HepG2 (cell line): ENCODE data around the gene SNRPD1. TPM values are rescaled to one million over a fixed set of nuclear protein-coding genes. Genes with fewer than 3 reads are reported as not detected.

Source experiments
- ATAC-seq: fragments of 200-7000 bp; cut with Tn5 transposase; 3 replicates; pipeline ENCODE4 v1.9.1; 2020; ENCODE audit warnings: mild to moderate bottlenecking, moderate library complexity
- BruUV-seq: library from RNA; stranded (reverse); fragments of 400-500 nt; replicated peaks from 2 replicates; lab custom pipeline; 2021; lab: Mats Ljungman, UMichigan
- CTCF ChIA-PET: fragments of 300-600 bp; formaldehyde crosslinking; extraction: SDS; loops from one replicate; lab custom pipeline; 2021; ENCODE audit warnings: low total read pairs, inconsistent platforms, low intra/inter-chr PET ratio; lab: Yijun Ruan, JAX
- POLR2A ChIA-PET: fragments of 350-600 bp; sonication (Branson Sonifier 250); formaldehyde crosslinking; loops from one replicate; lab custom pipeline; 2020; ENCODE audit warnings: antibody characterized with exemption, inconsistent platforms; lab: Yijun Ruan, JAX
- DNase-seq: peaks from one replicate; pipeline ENCODE4 v3.0.0-alpha.2; 2015; ENCODE audit warnings: low spot score
- FAIRE-seq: peaks from 3 replicates; lab custom pipeline; 2011; peaks lifted over from hg19 to GRCh38; lab: Jason Lieb, UNC
- H2AFZ ChIP-seq: one replicate; pipeline ENCODE4 v1.6.1; 2011; ENCODE audit warnings: low read length, inconsistent platforms
- H3K27ac ChIP-seq: fragments of 300-600 bp; 3 replicates; pipeline ENCODE4 v1.8.0; 2011; ENCODE audit warnings: mixed run types, mild to moderate bottlenecking, mixed read lengths, low read length, inconsistent platforms; ENCODE audit not compliant: insufficient read depth; ENCODE audit errors: extremely low read length
- H3K27me3 ChIP-seq, 2 experiments: fragments of 200-600 bp in 1 of 2; 2 replicates in 1 of 2; 3 replicates in 1 of 2; pipeline versions ENCODE4 v1.6.0 to v1.8.0; 2011; ENCODE audit warnings: low read length in 2 of 2, mild to moderate bottlenecking in 2 of 2, moderate library complexity in 2 of 2, inconsistent platforms in 1 of 2; ENCODE audit not compliant: insufficient read depth in 2 of 2, control insufficient read depth in 1 of 2
- H3K36me3 ChIP-seq, 2 experiments: fragments of 200-600 bp in 1 of 2; replicated peaks in 1 of 2; 2 replicates in 1 of 2; 3 replicates in 1 of 2; pipeline versions ENCODE4 v1.5.1 to v1.8.0; 2011; ENCODE audit warnings: low read length in 2 of 2, inconsistent platforms in 1 of 2; ENCODE audit not compliant: insufficient read depth in 2 of 2, control insufficient read depth in 1 of 2
- H3K4me1 ChIP-seq: 2 replicates; pipeline ENCODE4 v1.5.1; 2012; ENCODE audit warnings: low read length, inconsistent platforms; ENCODE audit not compliant: insufficient read depth
- H3K4me2 ChIP-seq: 2 replicates; pipeline ENCODE4 v1.6.0; 2011; ENCODE audit warnings: low read depth, low read length, inconsistent platforms
- H3K4me3 ChIP-seq, 3 experiments: fragments of 200-600 bp in 1 of 3; sonication (generic), shearing (Covaris generic) in 1 of 3; replicated peaks in 1 of 3; 2 replicates each; pipeline ENCODE4 v1.5.1; 2011 to 2016; ENCODE audit warnings: low read length in 3 of 3, inconsistent platforms in 2 of 3, low read depth in 2 of 3, mild to moderate bottlenecking in 2 of 3, control low read depth in 1 of 3, mixed read lengths in 1 of 3; ENCODE audit not compliant: insufficient read depth in 1 of 3
- H3K79me2 ChIP-seq: one replicate; pipeline ENCODE4 v1.6.1; 2011; ENCODE audit warnings: low read length, inconsistent platforms; ENCODE audit not compliant: insufficient read depth
- H3K9ac ChIP-seq: 2 replicates; pipeline ENCODE4 v1.6.0; 2011; ENCODE audit warnings: mild to moderate bottlenecking, low read depth, low read length, inconsistent platforms; ENCODE audit not compliant: insufficient read depth
- H3K9me3 ChIP-seq: 2 replicates; pipeline ENCODE4 v1.5.1; 2012; ENCODE audit warnings: mild to moderate bottlenecking, low read length
- H4K20me1 ChIP-seq: 2 replicates; pipeline ENCODE4 v1.6.0; 2011; ENCODE audit warnings: inconsistent platforms, mild to moderate bottlenecking, low read length, moderate library complexity; ENCODE audit not compliant: insufficient read depth
- FOXC1 ChIP-seq: sonication (generic); formaldehyde crosslinking; IDR thresholded peaks from 2 replicates; pipeline ENCODE4 v1.8.0; 2022; ENCODE audit warnings: mild to moderate bottlenecking, missing genetic modification reagents, borderline replicate concordance
- RBAK ChIP-seq: sonication (generic); formaldehyde crosslinking; IDR thresholded peaks from 2 replicates; pipeline ENCODE4 v1.5.1; 2020; ENCODE audit warnings: mild to moderate bottlenecking, missing genetic modification reagents
- RELA ChIP-seq: sonication (generic); formaldehyde crosslinking; IDR thresholded peaks from 2 replicates; pipeline ENCODE4 v1.4.0; 2020; ENCODE audit warnings: missing genetic modification reagents
- SAP130 ChIP-seq: IDR thresholded peaks from 2 replicates; pipeline ENCODE4 v1.6.1; 2016; ENCODE audit warnings: low read depth
- XBP1 ChIP-seq: sonication (generic); formaldehyde crosslinking; IDR thresholded peaks from 2 replicates; pipeline ENCODE4 v1.5.0; 2020; ENCODE audit warnings: missing genetic modification reagents
- ZNF746 ChIP-seq: sonication (generic); formaldehyde crosslinking; IDR thresholded peaks from 2 replicates; pipeline ENCODE4 v1.8.0; 2022; ENCODE audit warnings: mild to moderate bottlenecking, missing genetic modification reagents
- WGBS: methylation state at CpG from one replicate; pipeline ENCODE4 v1.1.6; 2017; ENCODE audit warnings: low lambda C conversion rate; 5-methylcytosine and 5-hydroxymethylcytosine counted together
- in situ Hi-C: cut with HindIII; loops from 2 replicates; pipeline ENCODE4 v1.10.0; 2017; ENCODE audit warnings: low pct_unique_long_range_greater_than_20kb; ENCODE audit not compliant: extremely low pct_ligation_motif_present
- intact Hi-C: fragments of 100-400 bp; cut with micrococcal nuclease; formaldehyde crosslinking; loops from one replicate; pipeline ENCODE4 v1.10.0; 2022; ENCODE audit not compliant: unreplicated experiment
- polyA plus RNA-seq, 8 experiments: library from polyadenylated mRNA; depleted of rRNA in 3 of 8; stranded (reverse) in 7 of 8; unstranded in 1 of 8; fragments of >200 nt; fragmentation: Illumina TruSeq in 4 of 8; extraction: Trizol in 4 of 8; gene quantifications; 2 replicates each; pipeline versions ENCODE4 v1.2.1 to v1.2.3, GENCODE V29; 2011 to 2016; ENCODE audit warnings: low read depth in 4 of 8, missing spikeins in 1 of 8, mixed read lengths in 1 of 8; ENCODE audit not compliant: insufficient read depth in 1 of 8
- total RNA-seq, 5 experiments: library from RNA; depleted of rRNA; stranded (reverse); fragments of >200 nt; fragmentation: Illumina TruSeq; extraction: Trizol; gene quantifications; 2 replicates each; pipeline ENCODE4 v1.2.3, GENCODE V29; 2016; ENCODE audit warnings: low read depth in 1 of 5
- TF ChIP-seq, protein P1 (sequence below): sonication (generic); formaldehyde crosslinking; IDR thresholded peaks from 2 replicates; pipeline ENCODE4 v1.5.0; 2020; ENCODE audit warnings: mild to moderate bottlenecking, missing genetic modification reagents, moderate library complexity
- TF ChIP-seq, protein P2 (sequence below): sonication (generic); formaldehyde crosslinking; IDR thresholded peaks from 2 replicates; pipeline ENCODE4 v1.4.0; 2020; ENCODE audit warnings: missing genetic modification reagents
- TF ChIP-seq, protein P3 (sequence below): fragments of 450-650 bp; IDR thresholded peaks from 2 replicates; pipeline ENCODE4 v1.6.1; 2016

The SNRPD1 gene
- total and polyA plus RNA-seq, 2 of the 13 experiments (the other 11 are each of a cell fraction or from before 2014, with no cell fraction given) = 22.7 to 275 TPM

- WGBS = 94% methylated on average over 5 of the region's 5 CpGs
- H3K27me3 ChIP-seq = no peaks in the 10 kb centered on the region; a peak in 1 of 5 replicates
- ChIA-PET CTCF (no interaction called here), POLR2A (no interaction called here)
- peaks cover 26% of the 10 kb centered on the region for H3K79me2 ChIP-seq
- TF ChIP-seq SAP130 (CRISPR knock-in tag) = no peak
- no peak overlapping the region for H2AFZ ChIP-seq
- no peak overlapping the region for H3K27ac ChIP-seq
- ATAC-seq (no peak), DNase-seq (no peak), FAIRE-seq (no peak)
- no peaks in the 10 kb centered on the region for H3K36me3 ChIP-seq
- H4K20me1 ChIP-seq = 0 out of 2 replicates have a peak, but pooled peaks cover 3% of the 10 kb centered on the region
- no TSS peak for BruUV-seq
- H3K4me2 ChIP-seq = no peak overlapping the region
- H3K9ac ChIP-seq = no peak overlapping the region
- intact Hi-C loops (no loop called here), in situ Hi-C loops (no loop called here)
- peaks cover 36% of the 10 kb centered on the region for H3K4me1 ChIP-seq
- no peak overlapping the region for H3K4me3 ChIP-seq
- H3K9me3 ChIP-seq = no peaks in the 10 kb centered on the region
These were observed 9.9 kb upstream of the SNRPD1 start for GRCh38 chr18:21602299-21602587.

DNA sequence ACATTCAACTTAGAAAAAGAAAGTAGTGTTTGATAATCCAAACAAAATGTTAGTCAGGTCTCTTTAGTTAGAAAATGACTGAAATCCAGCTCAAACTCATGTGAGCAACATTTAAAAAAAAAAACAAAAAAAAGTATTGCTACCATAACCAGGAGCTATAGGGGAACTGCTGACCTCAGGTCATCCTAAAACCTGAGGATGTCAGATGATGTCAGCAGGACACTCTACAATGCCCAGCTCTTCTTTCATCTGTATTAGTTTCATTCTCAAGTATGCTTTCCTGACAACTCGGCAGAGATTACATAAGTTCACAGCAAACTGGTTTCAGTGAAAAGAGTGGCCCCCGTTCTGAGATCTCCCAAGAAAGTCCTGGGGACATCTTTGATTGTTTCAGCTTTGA is 7.4 kb upstream of the SNRPD1 start:
- H3K36me3 ChIP-seq = no peaks in the 10 kb centered on the region
- H3K9me3 ChIP-seq = no peaks in the 10 kb centered on the region
- no peak overlapping the region for H2AFZ ChIP-seq
- no peak overlapping the region for H3K27ac ChIP-seq
- POLR2A ChIA-PET = no interaction called here
- ATAC-seq (no peak), FAIRE-seq (no peak), DNase-seq (no peak)
- H3K4me1 ChIP-seq = peaks cover 20% of the 10 kb centered on the region
- H3K4me3 ChIP-seq = no peak overlapping the region; a peak in 1 of 6 replicates
- CTCF ChIA-PET = no interaction called here
- 5% methylated on average over 2 of the region's 2 CpGs for WGBS
- BruUV-seq = no TSS peak
- TF ChIP-seq XBP1 (CRISPR knock-in tag) (no peak), RELA (no peak)
- in situ Hi-C loops (no loop called here), intact Hi-C loops (no loop called here)
- H3K79me2 ChIP-seq = peaks cover 2% of the 10 kb centered on the region
- no peak overlapping the region for H3K9ac ChIP-seq
- H4K20me1 ChIP-seq = no peaks in the 10 kb centered on the region
- H3K27me3 ChIP-seq = no peaks in the 10 kb centered on the region; a peak in 1 of 5 replicates
- peak overlapping the region; percentile 45 for H3K4me2 ChIP-seq

DNA sequence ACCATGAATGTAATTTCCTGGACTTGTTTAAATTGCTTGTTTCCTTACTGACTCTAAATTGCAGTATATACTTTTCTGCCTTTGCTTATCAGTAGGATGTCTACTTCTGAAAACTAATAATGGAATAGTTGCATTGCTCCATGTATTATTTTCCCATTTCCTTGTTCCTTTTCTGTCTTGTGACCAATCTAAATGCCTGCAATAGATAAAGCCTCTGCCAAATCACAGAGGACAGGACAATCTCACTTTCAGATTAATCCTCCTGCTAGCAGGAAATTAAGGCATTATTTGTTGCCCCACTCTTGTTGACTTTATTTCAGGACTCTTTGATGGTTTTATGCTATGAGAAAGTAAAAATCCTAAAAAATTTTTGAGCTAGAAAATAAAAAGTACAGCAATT is 6.9 kb upstream of the SNRPD1 start:
- CTCF ChIA-PET = no interaction called here
- TF ChIP-seq ZNF746 (CRISPR knock-in tag) (no peak), RBAK (CRISPR knock-in tag) (no peak), FOXC1 (CRISPR knock-in tag) (no peak)
- TF ChIP-seq, protein P1, sequence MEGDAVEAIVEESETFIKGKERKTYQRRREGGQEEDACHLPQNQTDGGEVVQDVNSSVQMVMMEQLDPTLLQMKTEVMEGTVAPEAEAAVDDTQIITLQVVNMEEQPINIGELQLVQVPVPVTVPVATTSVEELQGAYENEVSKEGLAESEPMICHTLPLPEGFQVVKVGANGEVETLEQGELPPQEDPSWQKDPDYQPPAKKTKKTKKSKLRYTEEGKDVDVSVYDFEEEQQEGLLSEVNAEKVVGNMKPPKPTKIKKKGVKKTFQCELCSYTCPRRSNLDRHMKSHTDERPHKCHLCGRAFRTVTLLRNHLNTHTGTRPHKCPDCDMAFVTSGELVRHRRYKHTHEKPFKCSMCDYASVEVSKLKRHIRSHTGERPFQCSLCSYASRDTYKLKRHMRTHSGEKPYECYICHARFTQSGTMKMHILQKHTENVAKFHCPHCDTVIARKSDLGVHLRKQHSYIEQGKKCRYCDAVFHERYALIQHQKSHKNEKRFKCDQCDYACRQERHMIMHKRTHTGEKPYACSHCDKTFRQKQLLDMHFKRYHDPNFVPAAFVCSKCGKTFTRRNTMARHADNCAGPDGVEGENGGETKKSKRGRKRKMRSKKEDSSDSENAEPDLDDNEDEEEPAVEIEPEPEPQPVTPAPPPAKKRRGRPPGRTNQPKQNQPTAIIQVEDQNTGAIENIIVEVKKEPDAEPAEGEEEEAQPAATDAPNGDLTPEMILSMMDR (CRISPR knock-in tag) = no peak
- TF ChIP-seq, protein P2, sequence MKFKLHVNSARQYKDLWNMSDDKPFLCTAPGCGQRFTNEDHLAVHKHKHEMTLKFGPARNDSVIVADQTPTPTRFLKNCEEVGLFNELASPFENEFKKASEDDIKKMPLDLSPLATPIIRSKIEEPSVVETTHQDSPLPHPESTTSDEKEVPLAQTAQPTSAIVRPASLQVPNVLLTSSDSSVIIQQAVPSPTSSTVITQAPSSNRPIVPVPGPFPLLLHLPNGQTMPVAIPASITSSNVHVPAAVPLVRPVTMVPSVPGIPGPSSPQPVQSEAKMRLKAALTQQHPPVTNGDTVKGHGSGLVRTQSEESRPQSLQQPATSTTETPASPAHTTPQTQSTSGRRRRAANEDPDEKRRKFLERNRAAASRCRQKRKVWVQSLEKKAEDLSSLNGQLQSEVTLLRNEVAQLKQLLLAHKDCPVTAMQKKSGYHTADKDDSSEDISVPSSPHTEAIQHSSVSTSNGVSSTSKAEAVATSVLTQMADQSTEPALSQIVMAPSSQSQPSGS (CRISPR knock-in tag) = no peak
- TF ChIP-seq, protein P3, sequence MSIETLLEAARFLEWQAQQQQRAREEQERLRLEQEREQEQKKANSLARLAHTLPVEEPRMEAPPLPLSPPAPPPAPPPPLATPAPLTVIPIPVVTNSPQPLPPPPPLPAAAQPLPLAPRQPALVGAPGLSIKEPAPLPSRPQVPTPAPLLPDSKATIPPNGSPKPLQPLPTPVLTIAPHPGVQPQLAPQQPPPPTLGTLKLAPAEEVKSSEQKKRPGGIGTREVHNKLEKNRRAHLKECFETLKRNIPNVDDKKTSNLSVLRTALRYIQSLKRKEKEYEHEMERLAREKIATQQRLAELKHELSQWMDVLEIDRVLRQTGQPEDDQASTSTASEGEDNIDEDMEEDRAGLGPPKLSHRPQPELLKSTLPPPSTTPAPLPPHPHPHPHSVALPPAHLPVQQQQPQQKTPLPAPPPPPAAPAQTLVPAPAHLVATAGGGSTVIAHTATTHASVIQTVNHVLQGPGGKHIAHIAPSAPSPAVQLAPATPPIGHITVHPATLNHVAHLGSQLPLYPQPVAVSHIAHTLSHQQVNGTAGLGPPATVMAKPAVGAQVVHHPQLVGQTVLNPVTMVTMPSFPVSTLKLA = no peak

More for the DNA sequence above, 6.9 kb upstream of the SNRPD1 start:
- H3K4me1 ChIP-seq = peaks cover 20% of the 10 kb centered on the region
- no peak overlapping the region for H2AFZ ChIP-seq
- H3K27ac ChIP-seq = no peak overlapping the region
- H4K20me1 ChIP-seq = no peaks in the 10 kb centered on the region
- H3K79me2 ChIP-seq = no peaks in the 10 kb centered on the region
- H3K4me3 ChIP-seq = no peak overlapping the region; a peak in 1 of 6 replicates
- in situ Hi-C loops = no loop called here
- intact Hi-C loops = no loop called here
- no peak overlapping the region for H3K9ac ChIP-seq
- H3K9me3 ChIP-seq = no peaks in the 10 kb centered on the region
- POLR2A ChIA-PET = no interaction called here
- ATAC-seq = no peak
- no peak for FAIRE-seq
- no TSS peak for BruUV-seq
- H3K36me3 ChIP-seq = no peaks in the 10 kb centered on the region
- no peak for DNase-seq
- H3K27me3 ChIP-seq = no peaks in the 10 kb centered on the region
- H3K4me2 ChIP-seq = peak overlapping the region; percentile 45; the same call in 1 of the 2 replicates
